Tibial artery (tissue), 4 donors: ENCODE results near the gene MMP20.
A peak's percentile ranks its signal among the peaks of the same experiment; 100 is the strongest.

ENCODE experiments used
- DNase-seq, 2 donors: peaks; one replicate each; pipeline ENCODE4 v3.0.0-alpha.2; 2019
- H3K27ac ChIP-seq, 2 donors: fragments of 200-600 bp; sonication (generic) in 1 of 2; 1 replicate in 1 of 2; 2 replicates in 1 of 2; pipeline ENCODE4 v1.5.1; 2018 to 2019; ENCODE audit warnings: mild to moderate bottlenecking in 1 of 2
- H3K27me3 ChIP-seq, 2 donors: fragments of 200-600 bp; sonication (generic) in 1 of 2; one replicate each; pipeline versions ENCODE4 v1.5.1 to v1.6.0; 2016 to 2019
- H3K36me3 ChIP-seq, 3 donors: fragments of 200-600 bp; sonication (generic) in 2 of 3; one replicate each; pipeline ENCODE4 v1.5.1; 2016 to 2019; ENCODE audit warnings: mild to moderate bottlenecking in 2 of 3
- H3K4me1 ChIP-seq, 4 donors: fragments of 200-600 bp; sonication (generic) in 2 of 4; 1 replicate in 3 of 4; 2 replicates in 1 of 4; pipeline ENCODE4 v1.5.1; 2016 to 2019
- H3K4me3 ChIP-seq, 2 donors: fragments of 200-600 bp; sonication (generic) in 1 of 2; 1 replicate in 1 of 2; 2 replicates in 1 of 2; pipeline ENCODE4 v1.5.1; 2018 to 2019; ENCODE audit warnings: mild to moderate bottlenecking in 2 of 2
- H3K9me3 ChIP-seq, 3 donors: fragments of 200-600 bp; sonication (generic) in 1 of 3; one replicate each; pipeline ENCODE4 v1.5.1; 2016 to 2019
- intact Hi-C: fragments of 100-400 bp; cut with DNase I; formaldehyde crosslinking; loops from one replicate; pipeline ENCODE4 v1.15.0; 2023; ENCODE audit warnings: low total_unique reads
- TF ChIP-seq, protein P1 (sequence below), 2 experiments: fragments of 200-600 bp in 1 of 2; fragments of 450-650 bp in 1 of 2; IDR thresholded peaks; one replicate each; pipeline ENCODE4 v1.5.1; 2017 to 2019; ENCODE audit warnings: antibody characterized with exemption in 2 of 2, mild to moderate bottlenecking in 1 of 2, moderate library complexity in 1 of 2

Gene MMP20

DNA sequence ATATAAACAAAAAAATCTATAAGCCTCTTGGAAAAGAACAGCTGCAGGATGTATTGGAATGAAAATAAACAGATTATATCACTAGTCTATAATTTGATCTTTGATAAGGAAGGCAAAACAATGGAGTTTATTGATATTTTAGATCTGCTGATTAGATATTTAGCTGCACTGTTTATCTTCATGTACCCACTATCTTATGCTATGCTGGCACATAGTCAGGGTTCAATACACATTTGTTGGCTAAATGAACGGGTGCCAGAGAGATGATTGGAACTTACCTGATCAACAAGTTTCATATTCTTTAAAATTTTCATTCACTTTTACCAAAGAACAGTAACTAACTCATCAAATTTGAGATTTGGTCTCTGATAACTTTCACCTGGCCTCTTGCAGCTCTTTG is 26.9 kb downstream of the MMP20 start:
- TF ChIP-seq, protein P1, sequence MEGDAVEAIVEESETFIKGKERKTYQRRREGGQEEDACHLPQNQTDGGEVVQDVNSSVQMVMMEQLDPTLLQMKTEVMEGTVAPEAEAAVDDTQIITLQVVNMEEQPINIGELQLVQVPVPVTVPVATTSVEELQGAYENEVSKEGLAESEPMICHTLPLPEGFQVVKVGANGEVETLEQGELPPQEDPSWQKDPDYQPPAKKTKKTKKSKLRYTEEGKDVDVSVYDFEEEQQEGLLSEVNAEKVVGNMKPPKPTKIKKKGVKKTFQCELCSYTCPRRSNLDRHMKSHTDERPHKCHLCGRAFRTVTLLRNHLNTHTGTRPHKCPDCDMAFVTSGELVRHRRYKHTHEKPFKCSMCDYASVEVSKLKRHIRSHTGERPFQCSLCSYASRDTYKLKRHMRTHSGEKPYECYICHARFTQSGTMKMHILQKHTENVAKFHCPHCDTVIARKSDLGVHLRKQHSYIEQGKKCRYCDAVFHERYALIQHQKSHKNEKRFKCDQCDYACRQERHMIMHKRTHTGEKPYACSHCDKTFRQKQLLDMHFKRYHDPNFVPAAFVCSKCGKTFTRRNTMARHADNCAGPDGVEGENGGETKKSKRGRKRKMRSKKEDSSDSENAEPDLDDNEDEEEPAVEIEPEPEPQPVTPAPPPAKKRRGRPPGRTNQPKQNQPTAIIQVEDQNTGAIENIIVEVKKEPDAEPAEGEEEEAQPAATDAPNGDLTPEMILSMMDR (IDR thresholded peaks at IDR 0.05), result no peak
- Histone ChIP-seq H3K4me1 (peaks cover 0 to 14% (median 0%) of the 10 kb centered on the region in 4 donors), H3K27ac (no peak overlapping the region), H3K27me3 (no peaks in the 10 kb centered on the region), H3K9me3 (no peaks in the 10 kb centered on the region), H3K4me3 (no peak overlapping the region), H3K36me3 (no peaks in the 10 kb centered on the region)
- DNase-seq, result no peak
- intact Hi-C loops, result no loop called here

DNA sequence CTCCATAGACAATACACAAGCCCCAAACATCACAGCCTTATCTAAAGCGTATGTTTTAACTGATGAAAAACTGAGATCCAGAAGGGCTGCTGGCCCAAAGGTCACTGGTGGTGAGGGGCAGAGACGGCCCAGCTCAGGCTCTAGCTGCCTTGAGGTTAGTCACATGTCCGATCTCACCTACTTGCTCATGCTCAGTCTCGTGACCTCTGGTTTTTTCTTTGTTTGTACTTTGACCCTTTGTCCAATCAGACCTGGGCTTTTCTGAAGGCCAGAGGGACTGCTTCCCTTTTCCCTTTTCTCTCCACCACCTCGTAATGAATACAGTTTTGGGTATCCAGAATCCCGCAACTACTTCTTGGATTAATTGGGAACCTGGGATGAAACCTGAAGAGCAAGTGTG is 28.6 kb downstream of the MMP20 start:
- intact Hi-C loops, result no loop called here
- DNase-seq, result no peak
- Histone ChIP-seq H3K4me1 (peaks cover 0 to 14% (median 0%) of the 10 kb centered on the region in 4 donors), H3K9me3 (no peaks in the 10 kb centered on the region), H3K27me3 (no peaks in the 10 kb centered on the region), H3K27ac (no peak overlapping the region), H3K36me3 (no peaks in the 10 kb centered on the region), H3K4me3 (no peak overlapping the region)
- TF ChIP-seq, protein P1 (IDR thresholded peaks at IDR 0.05), result no peak

DNA sequence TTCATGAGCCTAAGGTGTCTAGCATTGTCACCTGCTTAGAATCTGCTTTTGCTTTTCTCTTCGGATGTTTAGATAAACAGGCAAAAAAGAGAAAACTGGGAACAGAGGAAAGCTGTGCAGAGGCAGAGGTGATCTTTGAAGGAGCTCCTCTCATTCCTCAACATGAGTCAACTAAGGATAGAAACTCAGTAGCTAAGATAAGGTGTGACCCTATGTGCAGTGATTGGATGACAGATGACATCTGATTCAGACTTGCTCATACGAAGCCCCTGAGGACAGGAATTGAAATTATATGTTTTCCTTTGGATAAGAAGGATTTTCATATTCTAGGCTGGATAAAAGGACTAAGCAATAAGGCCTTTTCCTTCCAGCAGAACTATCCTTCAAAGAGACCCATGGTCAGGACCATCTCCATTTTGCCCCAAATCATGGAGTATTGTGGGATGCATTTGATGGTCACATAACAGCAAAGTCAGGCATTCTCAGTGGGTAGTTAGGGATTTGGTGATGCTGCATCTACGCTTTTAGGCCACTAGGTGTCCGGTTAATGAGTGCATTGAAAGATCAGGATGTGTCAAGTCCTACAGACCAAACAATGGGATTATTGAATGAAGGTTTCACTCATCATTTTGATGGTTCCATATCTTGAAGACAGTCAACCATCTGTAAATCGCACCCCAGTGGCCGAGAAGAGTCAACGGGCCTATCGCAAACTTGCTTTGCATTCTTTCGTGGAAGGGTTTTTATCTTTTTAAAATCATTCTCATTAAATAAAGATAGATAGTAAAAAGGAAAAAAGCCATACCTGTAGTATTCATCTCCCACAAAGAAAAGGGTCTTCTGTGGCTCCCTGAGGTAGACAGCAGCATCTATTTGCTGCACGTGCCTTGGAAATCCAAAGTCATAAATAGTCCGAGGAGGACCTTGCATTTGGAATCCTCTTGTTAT is 32.2 kb downstream of the MMP20 start:
- Histone ChIP-seq H3K36me3 (no peaks in the 10 kb centered on the region), H3K4me1 (no peaks in the 10 kb centered on the region), H3K9me3 (no peaks in the 10 kb centered on the region), H3K27me3 (no peaks in the 10 kb centered on the region), H3K27ac (no peak overlapping the region), H3K4me3 (no peak overlapping the region)
- TF ChIP-seq, protein P1 (IDR thresholded peaks at IDR 0.05), result peak in 1 of 2 experiments; percentile 18
- intact Hi-C loops, result no loop called here
- DNase-seq, result no peak

DNA sequence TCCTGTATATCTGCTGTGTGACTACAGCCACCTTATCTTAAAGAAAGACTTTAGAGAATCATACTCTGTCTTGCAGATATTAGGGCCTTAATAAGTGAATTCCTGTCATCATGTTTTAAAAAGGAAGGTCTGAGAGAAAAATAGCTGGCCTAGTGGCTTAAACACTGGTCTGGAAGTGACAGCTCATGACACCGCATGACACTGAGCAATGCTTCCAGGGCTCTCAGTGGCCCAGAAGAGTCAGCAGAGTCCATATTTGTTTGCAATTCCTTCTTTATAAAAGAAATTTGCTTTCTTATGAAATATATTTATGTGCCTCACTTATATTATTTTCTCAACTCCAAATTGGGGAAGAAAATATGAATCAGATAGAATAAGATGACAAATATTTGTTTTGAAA is 33.0 kb downstream of the MMP20 start:
- Histone ChIP-seq H3K36me3 (no peaks in the 10 kb centered on the region), H3K4me3 (no peak overlapping the region), H3K27me3 (no peaks in the 10 kb centered on the region), H3K4me1 (no peaks in the 10 kb centered on the region), H3K27ac (no peak overlapping the region), H3K9me3 (no peaks in the 10 kb centered on the region)
- no peak for DNase-seq
- intact Hi-C loops, result no loop called here
- TF ChIP-seq, protein P1 (IDR thresholded peaks at IDR 0.05), result no peak

DNA sequence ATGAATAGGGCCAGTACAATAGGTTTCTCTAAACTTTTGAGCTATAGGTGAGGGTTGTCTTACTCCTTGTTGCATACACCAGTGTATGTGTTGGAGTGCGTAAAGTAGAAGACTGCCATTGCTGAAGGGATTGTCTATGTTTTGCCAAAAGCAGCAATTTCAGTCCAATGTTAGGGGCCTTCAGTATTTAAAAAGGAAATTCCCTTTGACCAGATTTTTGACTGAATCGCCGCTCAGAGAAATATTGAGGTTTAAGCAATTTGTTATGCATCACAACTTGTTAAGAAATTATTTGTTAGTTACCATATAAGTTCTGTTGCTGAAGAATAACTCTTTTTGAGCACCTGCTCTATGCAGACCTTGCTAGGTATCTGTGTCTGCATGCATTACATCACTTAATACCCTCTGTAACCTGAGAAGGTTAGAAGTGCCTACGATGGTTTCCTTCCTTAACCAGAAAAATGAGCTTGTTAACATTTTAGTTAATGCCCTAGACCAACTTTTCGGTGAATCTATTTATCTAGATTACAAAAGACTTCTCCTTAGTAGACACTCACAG is 33.9 kb downstream of the MMP20 start:
- Histone ChIP-seq H3K9me3 (no peaks in the 10 kb centered on the region), H3K27me3 (no peaks in the 10 kb centered on the region), H3K36me3 (no peaks in the 10 kb centered on the region), H3K4me3 (no peak overlapping the region), H3K4me1 (no peaks in the 10 kb centered on the region), H3K27ac (no peak overlapping the region)
- no peak for DNase-seq
- intact Hi-C loops, result no loop called here
- TF ChIP-seq, protein P1 (IDR thresholded peaks at IDR 0.05), result no peak
